ENCODE data around the gene THTPA.

The THTPA gene

GRCh38 chr14:23514644-23514957, 41.5 kb upstream of the THTPA start:
- Histone ChIP-seq H3K27me3 (ENCODE audit: control insufficient read depth, insufficient read depth, low read length) (no peaks in the 10 kb centered on the region), H3K4me3 (ENCODE audit: low read depth, low read length) (no peak overlapping the region), H3K4me2 (ENCODE audit: low read length) (no peak overlapping the region), H3K79me2 (no peaks in the 10 kb centered on the region), H3K36me3 (ENCODE audit: control insufficient read depth, insufficient read depth, low read length) (no peaks in the 10 kb centered on the region), H3K9me3 (ENCODE audit: control insufficient read depth, low read length) (no peaks in the 10 kb centered on the region), H3K9ac (no peak overlapping the region), H2AFZ (no peak overlapping the region), H3K27ac (no peak overlapping the region), H3K4me1 (peaks cover 14% of the 10 kb centered on the region)
- TF ChIP-seq CTCF (IDR thresholded peaks at IDR 0.05) = no peak

- H3K27me3 ChIP-seq (ENCODE audit: control insufficient read depth, insufficient read depth, low read length) = no peaks in the 10 kb centered on the region
- H3K36me3 ChIP-seq (ENCODE audit: control insufficient read depth, insufficient read depth, low read length) = no peaks in the 10 kb centered on the region
- no peak overlapping the region for H2AFZ ChIP-seq
- no peak for TF ChIP-seq CTCF (IDR thresholded peaks at IDR 0.05)
- H3K79me2 ChIP-seq = no peaks in the 10 kb centered on the region
- no peak overlapping the region for H3K27ac ChIP-seq
- H3K4me1 ChIP-seq = peaks cover 14% of the 10 kb centered on the region
- H3K9ac ChIP-seq = no peak overlapping the region
- no peak overlapping the region for H3K4me3 ChIP-seq (ENCODE audit: low read depth, low read length)
- H3K4me2 ChIP-seq (ENCODE audit: low read length) = no peak overlapping the region
- no peaks in the 10 kb centered on the region for H3K9me3 ChIP-seq (ENCODE audit: control insufficient read depth, low read length)
These were observed 38.3 kb upstream of the THTPA start for GRCh38 chr14:23517650-23518326.

GRCh38 chr14:23518709-23519108, 37.4 kb upstream of the THTPA start:
- TF ChIP-seq CTCF (IDR thresholded peaks at IDR 0.05) = no peak
- Histone ChIP-seq H3K4me1 (peaks cover 14% of the 10 kb centered on the region), H3K27ac (no peak overlapping the region)

GRCh38 chr14:23520899-23521533, 35.1 kb upstream of the THTPA start:
- no peak overlapping the region for H3K27ac ChIP-seq
- H3K4me2 ChIP-seq (ENCODE audit: low read length) = no peak overlapping the region
- H3K9ac ChIP-seq = no peak overlapping the region
- H3K36me3 ChIP-seq (ENCODE audit: control insufficient read depth, insufficient read depth, low read length) = no peaks in the 10 kb centered on the region
- H3K27me3 ChIP-seq (ENCODE audit: control insufficient read depth, insufficient read depth, low read length) = no peaks in the 10 kb centered on the region
- H3K9me3 ChIP-seq (ENCODE audit: control insufficient read depth, low read length) = no peaks in the 10 kb centered on the region
- TF ChIP-seq CTCF (IDR thresholded peaks at IDR 0.05) = no peak
- no peak overlapping the region for H2AFZ ChIP-seq
- no peak overlapping the region for H3K4me3 ChIP-seq (ENCODE audit: low read depth, low read length)
- H3K79me2 ChIP-seq = no peaks in the 10 kb centered on the region
- H3K4me1 ChIP-seq = peaks cover 14% of the 10 kb centered on the region

More at GRCh38 chr14:23518709-23519108, 37.4 kb upstream of the THTPA start:
- Histone ChIP-seq H3K9me3 (ENCODE audit: control insufficient read depth, low read length) (no peaks in the 10 kb centered on the region), H3K79me2 (no peaks in the 10 kb centered on the region), H3K27me3 (ENCODE audit: control insufficient read depth, insufficient read depth, low read length) (no peaks in the 10 kb centered on the region), H3K36me3 (ENCODE audit: control insufficient read depth, insufficient read depth, low read length) (no peaks in the 10 kb centered on the region), H2AFZ (no peak overlapping the region), H3K4me3 (ENCODE audit: low read depth, low read length) (no peak overlapping the region), H3K4me2 (ENCODE audit: low read length) (no peak overlapping the region), H3K9ac (no peak overlapping the region)
